ENCODE data around the gene FCMR.

- TF ChIP-seq POLR2A (IDR thresholded peaks at IDR 0.05) (no peak), CTCF (IDR thresholded peaks at IDR 0.05) (no peak)
Measured at GRCh38 chr1:206915030-206915735, 6.6 kb downstream of the FCMR start.
